GM21381 (cell line): ENCODE data around the gene NUTM2G.
"Not testable (repeated sequence)": the region's sequence is repeated elsewhere in the genome, so short reads cannot be mapped to it uniquely, and the experiment has no call there.

Source experiments
- ATAC-seq: cut with Tn5 transposase; IDR thresholded peaks from one replicate; pipeline ENCODE4 v1.9.1; 2021; ENCODE audit warnings: mild to moderate bottlenecking, moderate library complexity; ENCODE audit not compliant: unreplicated experiment

Gene NUTM2G

GRCh38 chr9:96942181-96942580, 13.5 kb downstream of the NUTM2G start:
- ATAC-seq = not testable (repeated sequence)

GRCh38 chr9:96949346-96949745, 20.7 kb downstream of the NUTM2G start:
- not testable (repeated sequence) for ATAC-seq

GRCh38 chr9:96950539-96950938, 21.9 kb downstream of the NUTM2G start:
- ATAC-seq = not testable (repeated sequence)

- ATAC-seq = not testable (repeated sequence)
Measured at GRCh38 chr9:96967591-96967990, 38.9 kb downstream of the NUTM2G start.

- ATAC-seq = not testable (repeated sequence)
Measured at GRCh38 chr9:96972552-96972951, 43.9 kb downstream of the NUTM2G start.

- ATAC-seq = not testable (repeated sequence)
Measured at GRCh38 chr9:96974037-96974436, 45.4 kb downstream of the NUTM2G start.

GRCh38 chr9:96983496-96984122, 55.0 kb downstream of the NUTM2G start:
- ATAC-seq = not testable (repeated sequence)

GRCh38 chr9:96984139-96984538, 55.5 kb downstream of the NUTM2G start:
- ATAC-seq = not testable (repeated sequence)

- not testable (repeated sequence) for ATAC-seq
Measured at GRCh38 chr9:96984887-96985286, 56.2 kb downstream of the NUTM2G start.
